WTC11 (cell line): ENCODE results near the gene RNF152. TPM values are rescaled to one million over a fixed set of nuclear protein-coding genes. Genes with fewer than 3 reads are reported as not detected.

Experiments used
- ATAC-seq: fragments of 200-7000 bp; cut with Tn5 transposase; 2 replicates; pipeline ENCODE4 v1.10.0; 2021; ENCODE audit warnings: mild to moderate bottlenecking, moderate library complexity
- CTCF ChIA-PET: fragments of 300-600 bp; sonication (Branson Sonifier 250); formaldehyde crosslinking; loops from one replicate; lab custom pipeline; 2021; ENCODE audit warnings: antibody characterized with exemption; lab: Charles Lee
- POLR2A ChIA-PET: fragments of 350-600 bp; sonication (Branson Sonifier 250); formaldehyde crosslinking; loops from one replicate; lab custom pipeline; 2021; ENCODE audit warnings: antibody characterized with exemption; lab: Charles Lee
- DNase-seq: peaks from one replicate; pipeline ENCODE4 v3.0.0; 2021; ENCODE audit warnings: low spot score
- H3K27ac Mint-ChIP-seq: 2 replicates; pipeline ENCODE4 v1.8.0; 2021; ENCODE audit warnings: mixed read lengths
- H3K27me3 Mint-ChIP-seq: 2 replicates; pipeline ENCODE4 v1.8.0; 2021; ENCODE audit warnings: low read depth, mild to moderate bottlenecking, moderate library complexity, mixed read lengths
- H3K36me3 Mint-ChIP-seq: 2 replicates; pipeline ENCODE4 v1.8.0; 2021; ENCODE audit warnings: mixed read lengths
- H3K4me1 Mint-ChIP-seq: 2 replicates; pipeline ENCODE4 v1.8.0; 2022; ENCODE audit warnings: mixed read lengths
- H3K4me3 Mint-ChIP-seq: 2 replicates; pipeline ENCODE4 v1.8.0; 2021; ENCODE audit warnings: mild to moderate bottlenecking, moderate library complexity, mixed read lengths
- H3K9me3 Mint-ChIP-seq: 2 replicates; pipeline ENCODE4 v1.8.0; 2021; ENCODE audit warnings: mixed read lengths
- ATF3 ChIP-seq: sonication (generic); formaldehyde crosslinking; conservative IDR thresholded peaks from 2 replicates; pipeline ENCODE4 v1.8.1; 2022; ENCODE audit warnings: mild to moderate bottlenecking, missing genetic modification reagents
- JAZF1 ChIP-seq: fragments of 250-450 bp; sonication (Bioruptor Pico); IDR thresholded peaks from 2 replicates; pipeline ENCODE4 v1.9.0; 2021; ENCODE audit warnings: moderate library complexity, mild to moderate bottlenecking, inconsistent platforms
- KAT7 ChIP-seq: sonication (generic); formaldehyde crosslinking; IDR thresholded peaks from 2 replicates; pipeline ENCODE4 v1.8.1; 2023; ENCODE audit warnings: missing genetic modification reagents, mild to moderate bottlenecking, borderline replicate concordance
- RELA ChIP-seq: sonication (generic); formaldehyde crosslinking; IDR thresholded peaks from 2 replicates; pipeline ENCODE4 v1.8.1; 2022; ENCODE audit warnings: missing genetic modification reagents, mild to moderate bottlenecking, borderline replicate concordance
- SMAD3 ChIP-seq: sonication (generic); formaldehyde crosslinking; IDR thresholded peaks from 2 replicates; pipeline ENCODE4 v1.8.0; 2022; ENCODE audit warnings: missing genetic modification reagents, mild to moderate bottlenecking, borderline replicate concordance
- ZMAT4 ChIP-seq: fragments of 250-450 bp; sonication (Bioruptor Pico); IDR thresholded peaks from 2 replicates; pipeline ENCODE4 v1.9.0; 2021; ENCODE audit warnings: mild to moderate bottlenecking
- ZNF232 ChIP-seq: sonication (generic); formaldehyde crosslinking; IDR thresholded peaks from 2 replicates; pipeline ENCODE4 v1.8.0; 2022; ENCODE audit warnings: mild to moderate bottlenecking, missing genetic modification reagents
- total RNA-seq: library from RNA; stranded (reverse); gene quantifications from 3 replicates; pipeline ENCODE4 v1.2.3, GENCODE V29; 2021
- TF ChIP-seq, protein P1 (sequence below): sonication (generic); formaldehyde crosslinking; IDR thresholded peaks from 2 replicates; pipeline ENCODE4 v1.8.1; 2023; ENCODE audit warnings: mild to moderate bottlenecking, missing genetic modification reagents
- TF ChIP-seq, protein P2 (sequence below): fragments of 250-450 bp; sonication (Bioruptor Pico); IDR thresholded peaks from 2 replicates; pipeline ENCODE4 v1.9.0; 2021; ENCODE audit warnings: mild to moderate bottlenecking, borderline replicate concordance
- TF ChIP-seq, protein P3 (sequence below): sonication (generic); formaldehyde crosslinking; IDR thresholded peaks from 2 replicates; pipeline ENCODE4 v1.8.1; 2022; ENCODE audit warnings: mild to moderate bottlenecking, missing genetic modification reagents, moderate library complexity, borderline replicate concordance
- TF ChIP-seq, protein P4 (sequence below): sonication (generic); formaldehyde crosslinking; IDR thresholded peaks from 2 replicates; pipeline ENCODE4 v1.8.0; 2022; ENCODE audit warnings: mild to moderate bottlenecking, missing genetic modification reagents
- TF ChIP-seq, protein P5 (sequence below): fragments of 200-600 bp; IDR thresholded peaks from 2 replicates; pipeline ENCODE4 v1.8.0; 2022; ENCODE audit warnings: antibody characterized with exemption
- TF ChIP-seq, protein P6 (sequence below): sonication (generic); formaldehyde crosslinking; IDR thresholded peaks from 2 replicates; pipeline ENCODE4 v1.8.0; 2022; ENCODE audit warnings: mild to moderate bottlenecking, missing genetic modification reagents

Gene RNF152
- total RNA-seq, 1 experiment from 2014 or later: 3.7 TPM

- Mint-ChIP-seq H3K4me3 (no peak overlapping the region), H3K27ac (0 out of 2 replicates have a peak overlapping the region, but pooled peaks have one; percentile 22), H3K27me3 (no peaks in the 10 kb centered on the region), H3K36me3 (no peaks in the 10 kb centered on the region), H3K9me3 (no peaks in the 10 kb centered on the region), H3K4me1 (peaks cover 17% of the 10 kb centered on the region)
- ChIA-PET POLR2A (no interaction called here), CTCF (no interaction called here)
- TF ChIP-seq ZMAT4 (no peak), RELA (CRISPR knock-in tag) (no peak), SMAD3 (CRISPR knock-in tag) (no peak)
- TF ChIP-seq, protein P1, sequence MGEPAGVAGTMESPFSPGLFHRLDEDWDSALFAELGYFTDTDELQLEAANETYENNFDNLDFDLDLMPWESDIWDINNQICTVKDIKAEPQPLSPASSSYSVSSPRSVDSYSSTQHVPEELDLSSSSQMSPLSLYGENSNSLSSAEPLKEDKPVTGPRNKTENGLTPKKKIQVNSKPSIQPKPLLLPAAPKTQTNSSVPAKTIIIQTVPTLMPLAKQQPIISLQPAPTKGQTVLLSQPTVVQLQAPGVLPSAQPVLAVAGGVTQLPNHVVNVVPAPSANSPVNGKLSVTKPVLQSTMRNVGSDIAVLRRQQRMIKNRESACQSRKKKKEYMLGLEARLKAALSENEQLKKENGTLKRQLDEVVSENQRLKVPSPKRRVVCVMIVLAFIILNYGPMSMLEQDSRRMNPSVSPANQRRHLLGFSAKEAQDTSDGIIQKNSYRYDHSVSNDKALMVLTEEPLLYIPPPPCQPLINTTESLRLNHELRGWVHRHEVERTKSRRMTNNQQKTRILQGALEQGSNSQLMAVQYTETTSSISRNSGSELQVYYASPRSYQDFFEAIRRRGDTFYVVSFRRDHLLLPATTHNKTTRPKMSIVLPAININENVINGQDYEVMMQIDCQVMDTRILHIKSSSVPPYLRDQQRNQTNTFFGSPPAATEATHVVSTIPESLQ (CRISPR knock-in tag): no peak
- ATAC-seq: no peak
- no peak for DNase-seq
These were observed 40.8 kb downstream of the RNF152 start for GRCh38 chr18:61851940-61852451.

- POLR2A ChIA-PET: no interaction called here
- no peak overlapping the region for H3K27ac Mint-ChIP-seq
- no peaks in the 10 kb centered on the region for H3K36me3 Mint-ChIP-seq
These were observed 41.5 kb downstream of the RNF152 start for GRCh38 chr18:61851279-61851678.

More at GRCh38 chr18:61851279-61851678, 41.5 kb downstream of the RNF152 start:
- Mint-ChIP-seq H3K27me3 (no peaks in the 10 kb centered on the region), H3K4me1 (peaks cover 20% of the 10 kb centered on the region), H3K4me3 (no peak overlapping the region), H3K9me3 (no peaks in the 10 kb centered on the region)
- ATAC-seq (no peak), DNase-seq (no peak)
- TF ChIP-seq ZNF232 (CRISPR knock-in tag) (no peak), JAZF1 (CRISPR knock-in tag) (no peak), ATF3 (no peak), KAT7 (CRISPR knock-in tag) (no peak)
- TF ChIP-seq, protein P2, sequence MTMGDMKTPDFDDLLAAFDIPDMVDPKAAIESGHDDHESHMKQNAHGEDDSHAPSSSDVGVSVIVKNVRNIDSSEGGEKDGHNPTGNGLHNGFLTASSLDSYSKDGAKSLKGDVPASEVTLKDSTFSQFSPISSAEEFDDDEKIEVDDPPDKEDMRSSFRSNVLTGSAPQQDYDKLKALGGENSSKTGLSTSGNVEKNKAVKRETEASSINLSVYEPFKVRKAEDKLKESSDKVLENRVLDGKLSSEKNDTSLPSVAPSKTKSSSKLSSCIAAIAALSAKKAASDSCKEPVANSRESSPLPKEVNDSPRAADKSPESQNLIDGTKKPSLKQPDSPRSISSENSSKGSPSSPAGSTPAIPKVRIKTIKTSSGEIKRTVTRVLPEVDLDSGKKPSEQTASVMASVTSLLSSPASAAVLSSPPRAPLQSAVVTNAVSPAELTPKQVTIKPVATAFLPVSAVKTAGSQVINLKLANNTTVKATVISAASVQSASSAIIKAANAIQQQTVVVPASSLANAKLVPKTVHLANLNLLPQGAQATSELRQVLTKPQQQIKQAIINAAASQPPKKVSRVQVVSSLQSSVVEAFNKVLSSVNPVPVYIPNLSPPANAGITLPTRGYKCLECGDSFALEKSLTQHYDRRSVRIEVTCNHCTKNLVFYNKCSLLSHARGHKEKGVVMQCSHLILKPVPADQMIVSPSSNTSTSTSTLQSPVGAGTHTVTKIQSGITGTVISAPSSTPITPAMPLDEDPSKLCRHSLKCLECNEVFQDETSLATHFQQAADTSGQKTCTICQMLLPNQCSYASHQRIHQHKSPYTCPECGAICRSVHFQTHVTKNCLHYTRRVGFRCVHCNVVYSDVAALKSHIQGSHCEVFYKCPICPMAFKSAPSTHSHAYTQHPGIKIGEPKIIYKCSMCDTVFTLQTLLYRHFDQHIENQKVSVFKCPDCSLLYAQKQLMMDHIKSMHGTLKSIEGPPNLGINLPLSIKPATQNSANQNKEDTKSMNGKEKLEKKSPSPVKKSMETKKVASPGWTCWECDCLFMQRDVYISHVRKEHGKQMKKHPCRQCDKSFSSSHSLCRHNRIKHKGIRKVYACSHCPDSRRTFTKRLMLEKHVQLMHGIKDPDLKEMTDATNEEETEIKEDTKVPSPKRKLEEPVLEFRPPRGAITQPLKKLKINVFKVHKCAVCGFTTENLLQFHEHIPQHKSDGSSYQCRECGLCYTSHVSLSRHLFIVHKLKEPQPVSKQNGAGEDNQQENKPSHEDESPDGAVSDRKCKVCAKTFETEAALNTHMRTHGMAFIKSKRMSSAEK (CRISPR knock-in tag): no peak
- TF ChIP-seq, protein P3, sequence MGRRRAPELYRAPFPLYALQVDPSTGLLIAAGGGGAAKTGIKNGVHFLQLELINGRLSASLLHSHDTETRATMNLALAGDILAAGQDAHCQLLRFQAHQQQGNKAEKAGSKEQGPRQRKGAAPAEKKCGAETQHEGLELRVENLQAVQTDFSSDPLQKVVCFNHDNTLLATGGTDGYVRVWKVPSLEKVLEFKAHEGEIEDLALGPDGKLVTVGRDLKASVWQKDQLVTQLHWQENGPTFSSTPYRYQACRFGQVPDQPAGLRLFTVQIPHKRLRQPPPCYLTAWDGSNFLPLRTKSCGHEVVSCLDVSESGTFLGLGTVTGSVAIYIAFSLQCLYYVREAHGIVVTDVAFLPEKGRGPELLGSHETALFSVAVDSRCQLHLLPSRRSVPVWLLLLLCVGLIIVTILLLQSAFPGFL (CRISPR knock-in tag): no peak
- TF ChIP-seq, protein P4, sequence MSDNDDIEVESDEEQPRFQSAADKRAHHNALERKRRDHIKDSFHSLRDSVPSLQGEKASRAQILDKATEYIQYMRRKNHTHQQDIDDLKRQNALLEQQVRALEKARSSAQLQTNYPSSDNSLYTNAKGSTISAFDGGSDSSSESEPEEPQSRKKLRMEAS (CRISPR knock-in tag): no peak
- TF ChIP-seq, protein P5, sequence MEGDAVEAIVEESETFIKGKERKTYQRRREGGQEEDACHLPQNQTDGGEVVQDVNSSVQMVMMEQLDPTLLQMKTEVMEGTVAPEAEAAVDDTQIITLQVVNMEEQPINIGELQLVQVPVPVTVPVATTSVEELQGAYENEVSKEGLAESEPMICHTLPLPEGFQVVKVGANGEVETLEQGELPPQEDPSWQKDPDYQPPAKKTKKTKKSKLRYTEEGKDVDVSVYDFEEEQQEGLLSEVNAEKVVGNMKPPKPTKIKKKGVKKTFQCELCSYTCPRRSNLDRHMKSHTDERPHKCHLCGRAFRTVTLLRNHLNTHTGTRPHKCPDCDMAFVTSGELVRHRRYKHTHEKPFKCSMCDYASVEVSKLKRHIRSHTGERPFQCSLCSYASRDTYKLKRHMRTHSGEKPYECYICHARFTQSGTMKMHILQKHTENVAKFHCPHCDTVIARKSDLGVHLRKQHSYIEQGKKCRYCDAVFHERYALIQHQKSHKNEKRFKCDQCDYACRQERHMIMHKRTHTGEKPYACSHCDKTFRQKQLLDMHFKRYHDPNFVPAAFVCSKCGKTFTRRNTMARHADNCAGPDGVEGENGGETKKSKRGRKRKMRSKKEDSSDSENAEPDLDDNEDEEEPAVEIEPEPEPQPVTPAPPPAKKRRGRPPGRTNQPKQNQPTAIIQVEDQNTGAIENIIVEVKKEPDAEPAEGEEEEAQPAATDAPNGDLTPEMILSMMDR: no peak
- TF ChIP-seq, protein P6, sequence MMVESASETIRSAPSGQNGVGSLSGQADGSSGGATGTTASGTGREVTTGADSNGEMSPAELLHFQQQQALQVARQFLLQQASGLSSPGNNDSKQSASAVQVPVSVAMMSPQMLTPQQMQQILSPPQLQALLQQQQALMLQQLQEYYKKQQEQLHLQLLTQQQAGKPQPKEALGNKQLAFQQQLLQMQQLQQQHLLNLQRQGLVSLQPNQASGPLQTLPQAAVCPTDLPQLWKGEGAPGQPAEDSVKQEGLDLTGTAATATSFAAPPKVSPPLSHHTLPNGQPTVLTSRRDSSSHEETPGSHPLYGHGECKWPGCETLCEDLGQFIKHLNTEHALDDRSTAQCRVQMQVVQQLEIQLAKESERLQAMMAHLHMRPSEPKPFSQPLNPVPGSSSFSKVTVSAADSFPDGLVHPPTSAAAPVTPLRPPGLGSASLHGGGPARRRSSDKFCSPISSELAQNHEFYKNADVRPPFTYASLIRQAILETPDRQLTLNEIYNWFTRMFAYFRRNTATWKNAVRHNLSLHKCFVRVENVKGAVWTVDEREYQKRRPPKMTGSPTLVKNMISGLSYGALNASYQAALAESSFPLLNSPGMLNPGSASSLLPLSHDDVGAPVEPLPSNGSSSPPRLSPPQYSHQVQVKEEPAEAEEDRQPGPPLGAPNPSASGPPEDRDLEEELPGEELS: no peak
- CTCF ChIA-PET: no interaction called here
